ENCODE results near the gene REEP3. TPM values are rescaled to one million over a fixed set of nuclear protein-coding genes. Genes with fewer than 3 reads are reported as not detected.
"Not testable (repeated sequence)": the region's sequence is repeated elsewhere in the genome, so short reads cannot be mapped to it uniquely, and the experiment has no call there.

The REEP3 gene
- total RNA-seq, 4 donors from 2014 or later, result 23.9 to 50.1 (median 36.7) TPM

DNA sequence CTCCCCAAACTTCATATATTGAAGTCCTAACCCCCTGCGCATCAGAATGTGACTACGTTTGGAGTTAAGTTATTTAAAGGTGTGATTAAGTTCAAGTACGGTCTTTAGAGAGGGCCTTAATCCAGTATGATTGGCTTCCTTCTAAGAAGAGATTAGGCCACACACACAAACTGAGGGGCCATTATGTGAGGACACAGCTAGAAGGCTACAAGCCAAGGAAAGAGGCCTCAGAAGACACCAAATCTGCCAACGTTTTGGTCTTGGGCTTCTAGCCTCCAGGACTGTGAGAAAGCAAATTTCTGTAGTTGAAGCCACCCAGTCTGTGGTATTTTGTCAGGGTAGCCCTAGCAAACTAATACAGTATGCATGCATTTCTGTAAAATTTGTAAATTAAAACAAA lies 41.7 kb downstream of the REEP3 start:
- WGBS, 2 donors (ENCODE audit: low coverage in 1 of 2), result 88% methylated on average over 4 of the region's 4 CpGs; no CpG with 5 or more reads in 1 of the 2 donors
- H3K27ac ChIP-seq, result no peak overlapping the region
- no peaks in the 10 kb centered on the region for H3K36me3 ChIP-seq
- no peak overlapping the region for H3K4me3 ChIP-seq
- in situ Hi-C loops (cut with MboI; ENCODE audit: low pct_ligation_motif_present in 1 of 4, low pct_unique_long_range_greater_than_20kb in 1 of 4, low sequenced_read_pairs in 3 of 4) (no loop called here), intact Hi-C loops (cut with DNase I; ENCODE audit: low total_unique reads) (no loop called here)
- DNase-seq, result no peak
- TF ChIP-seq, protein P1, sequence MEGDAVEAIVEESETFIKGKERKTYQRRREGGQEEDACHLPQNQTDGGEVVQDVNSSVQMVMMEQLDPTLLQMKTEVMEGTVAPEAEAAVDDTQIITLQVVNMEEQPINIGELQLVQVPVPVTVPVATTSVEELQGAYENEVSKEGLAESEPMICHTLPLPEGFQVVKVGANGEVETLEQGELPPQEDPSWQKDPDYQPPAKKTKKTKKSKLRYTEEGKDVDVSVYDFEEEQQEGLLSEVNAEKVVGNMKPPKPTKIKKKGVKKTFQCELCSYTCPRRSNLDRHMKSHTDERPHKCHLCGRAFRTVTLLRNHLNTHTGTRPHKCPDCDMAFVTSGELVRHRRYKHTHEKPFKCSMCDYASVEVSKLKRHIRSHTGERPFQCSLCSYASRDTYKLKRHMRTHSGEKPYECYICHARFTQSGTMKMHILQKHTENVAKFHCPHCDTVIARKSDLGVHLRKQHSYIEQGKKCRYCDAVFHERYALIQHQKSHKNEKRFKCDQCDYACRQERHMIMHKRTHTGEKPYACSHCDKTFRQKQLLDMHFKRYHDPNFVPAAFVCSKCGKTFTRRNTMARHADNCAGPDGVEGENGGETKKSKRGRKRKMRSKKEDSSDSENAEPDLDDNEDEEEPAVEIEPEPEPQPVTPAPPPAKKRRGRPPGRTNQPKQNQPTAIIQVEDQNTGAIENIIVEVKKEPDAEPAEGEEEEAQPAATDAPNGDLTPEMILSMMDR (IDR thresholded peaks at IDR 0.05), result no peak
- TF ChIP-seq POLR2A (IDR thresholded peaks at IDR 0.05), result no peak
- TF ChIP-seq POLR2AphosphoS5 (IDR thresholded peaks at IDR 0.05), result no peak
- no peak for TF ChIP-seq EP300 (IDR thresholded peaks at IDR 0.05; ENCODE audit: low read depth)
- H3K9me3 ChIP-seq, result no peaks in the 10 kb centered on the region
- no peaks in the 10 kb centered on the region for H3K27me3 ChIP-seq
- no peaks in the 10 kb centered on the region for H3K4me1 ChIP-seq

DNA sequence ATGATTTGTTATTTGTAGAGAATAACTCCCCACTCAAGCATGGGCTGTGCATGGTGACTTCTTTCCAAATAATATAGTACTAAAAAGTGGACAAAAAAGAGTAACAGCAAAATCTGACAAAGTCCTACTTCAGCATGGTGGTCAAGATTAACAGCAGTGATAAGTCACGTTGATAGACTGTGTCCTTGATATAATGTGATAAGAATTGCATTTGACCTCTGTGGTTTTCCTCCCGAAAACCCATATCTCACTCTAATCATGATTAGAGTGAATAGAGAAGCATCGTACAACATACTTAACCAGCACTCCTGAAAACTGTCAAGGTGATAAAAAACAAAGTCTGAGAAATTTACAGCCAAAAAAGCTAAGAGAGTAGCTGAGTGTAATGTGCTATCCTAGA lies 42.4 kb downstream of the REEP3 start:
- Histone ChIP-seq H3K27ac (no peak overlapping the region), H3K27me3 (no peaks in the 10 kb centered on the region), H3K4me1 (no peaks in the 10 kb centered on the region), H3K4me3 (no peak overlapping the region), H3K9me3 (no peaks in the 10 kb centered on the region), H3K36me3 (no peaks in the 10 kb centered on the region)
- intact Hi-C loops (cut with DNase I; ENCODE audit: low total_unique reads), result no loop called here
- DNase-seq, result no peak
- in situ Hi-C loops (cut with MboI; ENCODE audit: low pct_ligation_motif_present in 1 of 4, low pct_unique_long_range_greater_than_20kb in 1 of 4, low sequenced_read_pairs in 3 of 4), result no loop called here
- WGBS, 2 donors (ENCODE audit: low coverage in 1 of 2), result 73 to 75% methylated on average over 2 to 3 of the region's 3 CpGs
- TF ChIP-seq POLR2A (IDR thresholded peaks at IDR 0.05) (no peak), EP300 (IDR thresholded peaks at IDR 0.05; ENCODE audit: low read depth) (no peak)
- TF ChIP-seq, protein P1 (IDR thresholded peaks at IDR 0.05), result no peak

DNA sequence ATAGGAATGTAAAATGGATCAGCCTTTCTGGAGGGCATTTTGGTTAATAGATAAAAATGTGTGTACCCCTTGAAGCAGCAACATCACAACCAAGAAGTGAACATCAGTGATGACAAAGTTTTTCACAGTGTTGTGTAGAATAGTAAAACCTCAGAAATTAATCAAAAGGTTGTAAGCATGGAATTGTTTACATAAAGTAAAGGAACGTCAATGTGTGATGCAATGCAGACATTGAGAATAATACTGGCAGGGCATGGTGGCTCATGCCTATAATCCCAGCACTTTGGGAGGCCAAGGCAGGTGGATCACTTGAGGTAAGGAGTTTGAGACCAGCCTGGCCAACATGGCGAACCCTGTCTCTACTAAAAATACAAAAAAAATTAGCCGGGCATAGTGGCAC lies 43.5 kb downstream of the REEP3 start:
- H3K36me3 ChIP-seq; in situ Hi-C loops (cut with MboI; ENCODE audit: low pct_ligation_motif_present in 1 of 4, low pct_unique_long_range_greater_than_20kb in 1 of 4, low sequenced_read_pairs in 3 of 4); DNase-seq; H3K4me1 ChIP-seq; H3K27ac ChIP-seq; H3K9me3 ChIP-seq; H3K4me3 ChIP-seq; H3K27me3 ChIP-seq; intact Hi-C loops (cut with DNase I; ENCODE audit: low total_unique reads): not testable (repeated sequence)
- 84 to 95% methylated on average over 3 of the region's 3 CpGs for WGBS, 2 donors (ENCODE audit: low coverage in 1 of 2)

DNA sequence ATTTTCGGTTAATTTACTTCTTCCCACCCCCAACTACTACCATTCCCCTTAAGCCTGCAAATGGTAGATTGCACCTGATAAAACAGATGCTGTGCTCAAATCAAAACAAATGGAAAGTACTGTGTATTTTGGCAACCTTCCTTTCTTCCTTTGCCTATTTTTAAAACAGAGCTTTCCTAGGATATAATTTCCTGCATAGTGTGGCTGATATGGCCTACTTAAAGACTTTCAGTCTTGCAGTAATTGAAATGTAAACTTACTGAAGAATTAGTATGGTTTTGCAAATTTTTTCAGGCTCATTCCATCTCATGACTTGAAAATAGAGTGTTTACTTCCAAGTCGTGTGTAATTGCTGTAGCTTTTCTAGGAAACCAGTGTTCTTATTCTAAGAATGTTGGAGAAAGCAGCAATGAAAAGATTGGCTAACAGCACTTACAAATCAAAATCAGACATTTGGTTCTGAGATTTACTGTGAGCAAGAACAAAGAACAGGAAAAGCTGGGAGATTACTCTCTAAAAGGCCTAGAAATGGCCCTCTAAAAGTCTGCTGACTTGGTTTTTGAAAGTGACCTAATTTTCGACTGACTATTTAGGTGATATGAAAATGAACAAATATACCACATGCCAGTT lies 52.0 kb downstream of the REEP3 start:
- Histone ChIP-seq H3K4me1 (peaks cover 11 to 22% (median 18%) of the 10 kb centered on the region in 4 donors), H3K36me3 (peaks cover 0 to 4% (median 0%) of the 10 kb centered on the region in 4 donors), H3K27ac (peak overlapping the region; percentile 47 to 64 (median 56)), H3K9me3 (no peaks in the 10 kb centered on the region), H3K4me3 (no peak overlapping the region), H3K27me3 (no peaks in the 10 kb centered on the region)
- intact Hi-C loops (cut with DNase I; ENCODE audit: low total_unique reads), result no loop called here
- DNase-seq, result no peak
- 13 to 23% methylated on average over 3 of the region's 3 CpGs for WGBS, 2 donors (ENCODE audit: low coverage in 1 of 2)
- TF ChIP-seq POLR2A (IDR thresholded peaks at IDR 0.05), result no peak
- TF ChIP-seq POLR2AphosphoS5 (IDR thresholded peaks at IDR 0.05), result peak in 2 of 3 donors; percentile 14 to 54
- in situ Hi-C loops (cut with MboI; ENCODE audit: low pct_ligation_motif_present in 1 of 4, low pct_unique_long_range_greater_than_20kb in 1 of 4, low sequenced_read_pairs in 3 of 4), result no loop called here

DNA sequence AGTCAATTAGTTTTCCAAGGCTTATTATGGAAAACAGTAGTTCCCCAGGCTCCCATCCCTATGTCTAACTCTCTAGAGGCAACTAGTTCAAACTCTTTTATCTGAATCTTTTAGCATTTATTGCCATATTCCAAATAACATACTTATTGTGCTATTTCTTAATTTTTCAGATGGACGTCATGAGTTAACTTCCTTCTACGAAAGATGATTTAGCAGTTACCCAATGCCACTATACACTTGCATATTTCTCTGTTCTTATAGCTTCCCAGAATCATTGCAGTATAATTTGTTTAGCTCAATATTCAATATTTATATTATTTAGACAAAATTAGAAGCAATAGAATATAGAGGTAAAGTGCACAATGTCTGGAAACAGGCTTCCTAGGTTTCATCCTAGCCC lies 52.8 kb downstream of the REEP3 start:
- Histone ChIP-seq H3K4me3 (no peak overlapping the region), H3K9me3 (no peaks in the 10 kb centered on the region), H3K4me1 (peaks cover 11 to 22% (median 18%) of the 10 kb centered on the region in 4 donors), H3K36me3 (peaks cover 0 to 4% (median 0%) of the 10 kb centered on the region in 4 donors), H3K27ac (peak overlapping the region; percentile 47 to 64 (median 56)), H3K27me3 (no peaks in the 10 kb centered on the region)
- TF ChIP-seq EP300 (IDR thresholded peaks at IDR 0.05; ENCODE audit: low read depth), result no peak
- 59 to 93% methylated on average over 2 of the region's 2 CpGs for WGBS, 2 donors (ENCODE audit: low coverage in 1 of 2)
- in situ Hi-C loops (cut with MboI; ENCODE audit: low pct_ligation_motif_present in 1 of 4, low pct_unique_long_range_greater_than_20kb in 1 of 4, low sequenced_read_pairs in 3 of 4) (no loop called here), intact Hi-C loops (cut with DNase I; ENCODE audit: low total_unique reads) (no loop called here)
- no peak for DNase-seq

Data from transverse colon (tissue), 4 donors.